DOHH2 (cell line): ENCODE measurements around the gene MARCHF3.

Experiments
- EZH2phosphoT487 ChIP-seq: fragments of 200-600 bp; sonication (generic); IDR thresholded peaks from 2 replicates; pipeline ENCODE4 v1.6.1; 2017; ENCODE audit warnings: borderline replicate concordance, mild to moderate bottlenecking, antibody characterized with exemption, low read length, moderate library complexity, mixed read lengths
- TF ChIP-seq, protein P1 (sequence below): fragments of 200-600 bp; sonication (generic); IDR thresholded peaks from one replicate; pipeline ENCODE4 v1.5.1; 2014; ENCODE audit warnings: antibody characterized with exemption, mild to moderate bottlenecking, low read depth, low read length; ENCODE audit not compliant: poor library complexity, severe bottlenecking

DNA sequence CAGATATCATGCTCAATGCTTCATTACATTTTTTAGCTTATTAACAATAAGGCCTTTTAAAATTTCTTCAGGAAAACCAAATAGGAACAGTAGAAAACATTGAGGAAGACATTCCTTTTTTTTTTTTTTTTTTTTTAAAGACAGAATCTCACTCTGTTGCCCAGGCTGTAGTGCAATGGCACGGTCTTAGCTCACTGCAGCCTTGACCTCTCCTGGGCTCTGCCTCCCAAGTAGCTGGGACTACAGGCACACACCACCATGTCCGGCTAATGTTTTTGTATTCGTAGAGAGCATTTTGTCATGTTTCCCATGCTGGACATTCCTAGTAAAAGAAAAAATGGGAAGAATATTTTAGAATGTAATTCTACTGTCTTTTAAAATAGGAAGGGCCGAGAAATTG, 193.1 kb downstream of the MARCHF3 start:
- TF ChIP-seq, protein P1, sequence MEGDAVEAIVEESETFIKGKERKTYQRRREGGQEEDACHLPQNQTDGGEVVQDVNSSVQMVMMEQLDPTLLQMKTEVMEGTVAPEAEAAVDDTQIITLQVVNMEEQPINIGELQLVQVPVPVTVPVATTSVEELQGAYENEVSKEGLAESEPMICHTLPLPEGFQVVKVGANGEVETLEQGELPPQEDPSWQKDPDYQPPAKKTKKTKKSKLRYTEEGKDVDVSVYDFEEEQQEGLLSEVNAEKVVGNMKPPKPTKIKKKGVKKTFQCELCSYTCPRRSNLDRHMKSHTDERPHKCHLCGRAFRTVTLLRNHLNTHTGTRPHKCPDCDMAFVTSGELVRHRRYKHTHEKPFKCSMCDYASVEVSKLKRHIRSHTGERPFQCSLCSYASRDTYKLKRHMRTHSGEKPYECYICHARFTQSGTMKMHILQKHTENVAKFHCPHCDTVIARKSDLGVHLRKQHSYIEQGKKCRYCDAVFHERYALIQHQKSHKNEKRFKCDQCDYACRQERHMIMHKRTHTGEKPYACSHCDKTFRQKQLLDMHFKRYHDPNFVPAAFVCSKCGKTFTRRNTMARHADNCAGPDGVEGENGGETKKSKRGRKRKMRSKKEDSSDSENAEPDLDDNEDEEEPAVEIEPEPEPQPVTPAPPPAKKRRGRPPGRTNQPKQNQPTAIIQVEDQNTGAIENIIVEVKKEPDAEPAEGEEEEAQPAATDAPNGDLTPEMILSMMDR = no peak
- TF ChIP-seq EZH2phosphoT487 = no peak
